GM18505 (cell line): Measurements from ENCODE around the gene CFP.
"Not testable (repeated sequence)": the region's sequence is repeated elsewhere in the genome, so short reads cannot be mapped to it uniquely, and the experiment has no call there.

Experiments used
- ATAC-seq: cut with Tn5 transposase; IDR thresholded peaks from one replicate; pipeline ENCODE4 v1.9.1; 2021; ENCODE audit not compliant: unreplicated experiment
- POLR2A ChIP-seq: IDR thresholded peaks from 4 replicates; pipeline ENCODE4 v1.6.1; 2011; ENCODE audit warnings: borderline replicate concordance; ENCODE audit not compliant: insufficient read depth, insufficient read length; ENCODE audit errors: extremely low read depth

The CFP gene

GRCh38 chrX:47629419-47630200 lies at the start of gene CFP:
Gene CFP (minus strand): TSS chrX:47629930. CDS start chrX:47629844, 86 bp downstream.
- no peak for TF ChIP-seq POLR2A
- no peak for ATAC-seq

GRCh38 chrX:47675959-47676859 lies 46.5 kb upstream of the CFP start:
- ATAC-seq, result not testable (repeated sequence)

DNA sequence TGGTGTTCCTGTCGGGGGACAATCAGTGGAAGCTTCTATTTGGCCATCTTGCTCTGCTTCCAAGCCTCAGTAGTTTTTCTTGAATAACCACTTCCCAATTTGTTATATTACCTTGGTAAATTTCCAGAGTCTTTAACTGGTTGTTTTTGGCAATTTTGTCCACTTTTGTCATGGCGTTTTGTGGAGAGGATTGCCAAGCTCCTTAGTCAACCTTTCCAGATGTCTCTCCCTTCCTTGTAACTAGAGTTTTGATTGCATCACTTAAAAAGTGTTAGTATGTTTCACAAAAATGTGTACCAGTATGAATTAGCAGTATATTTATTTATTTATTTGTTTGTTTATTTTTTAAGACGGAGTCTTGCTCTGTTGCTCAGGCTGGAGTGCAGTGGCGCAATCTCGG lies 45.0 kb upstream of the CFP start:
- no peak for ATAC-seq
- TF ChIP-seq POLR2A, result no peak

GRCh38 chrX:47665797-47666196 lies 36.1 kb upstream of the CFP start:
- not testable (repeated sequence) for ATAC-seq

DNA sequence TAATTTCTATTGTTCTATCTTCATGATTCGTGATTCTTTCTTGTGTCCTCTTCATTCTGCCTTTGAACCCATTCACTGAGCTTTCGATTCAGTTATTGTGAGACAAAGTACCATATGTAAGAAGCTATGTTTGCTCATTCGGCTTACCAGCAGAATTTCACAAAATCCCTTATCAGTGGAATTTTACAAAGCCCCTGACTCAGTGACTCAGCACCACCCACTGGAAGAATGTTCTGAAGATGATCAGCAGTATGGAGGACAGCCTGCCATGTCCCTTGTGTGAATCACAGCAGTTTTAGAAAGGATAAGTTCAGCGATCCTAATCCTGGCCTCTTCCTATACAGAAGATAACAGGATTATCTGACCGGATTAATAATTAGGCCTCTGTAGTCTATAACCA lies 35.0 kb upstream of the CFP start:
- no peak for TF ChIP-seq POLR2A
- no peak for ATAC-seq

DNA sequence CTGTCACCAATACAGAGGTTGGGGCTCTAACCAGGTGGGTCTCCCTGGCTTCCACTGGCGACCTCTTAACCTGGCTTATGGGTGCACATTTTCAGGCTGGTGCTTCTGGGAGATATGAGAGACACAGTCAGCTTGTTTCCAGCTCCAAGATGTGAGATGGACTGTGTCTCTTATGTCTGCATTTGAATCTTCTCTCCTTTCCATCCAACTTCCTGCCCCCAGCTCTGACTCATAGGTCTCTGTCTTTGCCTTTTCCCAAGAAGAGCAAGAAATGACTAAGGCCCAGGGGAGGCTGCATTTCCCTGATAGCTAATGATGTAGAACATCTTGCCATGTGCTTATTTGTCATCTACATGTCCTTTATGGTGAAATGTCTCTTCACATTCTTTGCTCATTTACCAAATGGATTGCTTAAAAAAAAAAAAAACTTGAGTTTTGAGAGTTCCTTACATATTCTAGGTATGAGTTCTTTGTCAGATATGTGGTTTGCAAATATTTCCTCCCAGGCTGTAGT lies 32.5 kb upstream of the CFP start:
- ATAC-seq, result no peak
- no peak for TF ChIP-seq POLR2A

DNA sequence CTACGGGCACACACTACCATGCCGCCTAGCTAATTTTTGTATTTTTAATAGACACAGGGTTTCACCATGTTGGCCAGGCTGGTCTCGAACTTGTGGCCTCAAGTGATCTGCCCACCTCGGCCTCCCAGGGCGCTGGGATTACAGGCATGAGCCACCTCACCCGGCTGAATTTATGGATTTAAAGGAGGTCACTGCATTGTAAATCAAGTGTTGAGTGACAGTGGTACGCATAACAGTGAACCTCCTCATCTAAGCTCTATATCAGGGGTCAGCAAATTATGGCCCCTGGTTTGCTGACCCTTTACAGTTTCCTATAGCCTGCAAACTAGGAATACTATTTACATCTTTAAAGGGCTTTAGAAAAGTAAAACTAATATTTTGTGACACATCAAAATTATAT lies 31.8 kb upstream of the CFP start:
- ATAC-seq, result no peak
- TF ChIP-seq POLR2A, result no peak

GRCh38 chrX:47659421-47659726 lies 29.6 kb upstream of the CFP start:
- no peak for TF ChIP-seq POLR2A
- no peak for ATAC-seq

DNA sequence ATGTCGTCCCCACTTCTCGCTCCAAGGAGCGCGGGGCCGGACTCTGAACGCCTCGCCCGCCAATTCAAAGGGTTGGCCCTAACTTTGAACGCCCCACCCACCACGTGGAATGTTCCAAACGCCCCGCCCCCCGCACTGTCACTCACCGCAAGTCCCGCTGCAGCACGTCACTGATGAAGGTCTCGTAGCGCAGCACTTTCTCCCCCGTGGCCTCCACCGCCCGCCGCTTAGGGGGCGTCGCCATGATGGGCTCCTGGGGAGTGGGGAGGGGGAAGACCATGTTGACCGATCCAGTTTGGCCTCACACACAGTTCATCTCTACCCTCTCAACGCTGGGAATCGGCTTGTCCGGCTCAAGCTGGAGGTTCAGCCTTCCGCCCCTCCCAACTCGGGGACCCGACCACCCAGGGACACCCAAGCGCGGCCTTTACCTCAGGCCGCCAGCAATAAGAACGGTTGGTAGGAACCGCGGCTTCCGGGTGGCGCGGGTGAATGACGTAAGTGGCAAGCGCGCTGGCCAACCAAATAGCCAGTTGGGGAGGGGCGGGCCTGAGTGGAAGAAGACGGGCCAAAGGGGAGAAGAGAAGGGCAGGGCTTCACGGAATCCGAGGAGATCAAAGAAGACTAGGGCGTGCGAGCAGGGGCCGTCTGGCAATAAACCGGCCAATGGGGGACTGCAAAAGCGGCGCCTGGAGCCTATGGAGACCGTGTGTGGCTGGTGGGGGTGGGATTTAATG lies 29.1 kb upstream of the CFP start, which contains the start of gene UXT:
Gene UXT, minus strand, starts transcription at position 497 of the 737 bp plus-strand sequence. Its CDS starts 253 bp downstream, at position 244.
- peak; percentile 76 for ATAC-seq
- TF ChIP-seq POLR2A, result peak; percentile 80

DNA sequence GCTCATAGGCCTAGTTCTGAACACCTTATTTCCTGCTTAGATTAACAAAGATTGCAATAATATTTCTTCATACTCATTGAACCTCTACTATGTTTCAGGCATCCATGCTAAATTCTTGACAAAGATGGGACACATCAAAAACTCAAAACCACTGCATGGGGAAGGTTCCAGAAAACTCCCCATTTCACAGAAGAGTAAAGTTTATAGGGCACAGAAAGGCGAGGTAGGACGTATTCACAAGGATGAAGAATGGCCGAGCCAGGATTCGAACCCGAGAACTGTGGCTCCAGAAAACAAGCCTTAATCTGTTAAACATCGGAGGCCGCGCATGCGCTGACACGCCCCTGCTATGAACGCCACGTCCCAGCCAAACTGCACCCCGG lies 28.6 kb upstream of the CFP start:
- TF ChIP-seq POLR2A, result no peak
- ATAC-seq, result no peak

DNA sequence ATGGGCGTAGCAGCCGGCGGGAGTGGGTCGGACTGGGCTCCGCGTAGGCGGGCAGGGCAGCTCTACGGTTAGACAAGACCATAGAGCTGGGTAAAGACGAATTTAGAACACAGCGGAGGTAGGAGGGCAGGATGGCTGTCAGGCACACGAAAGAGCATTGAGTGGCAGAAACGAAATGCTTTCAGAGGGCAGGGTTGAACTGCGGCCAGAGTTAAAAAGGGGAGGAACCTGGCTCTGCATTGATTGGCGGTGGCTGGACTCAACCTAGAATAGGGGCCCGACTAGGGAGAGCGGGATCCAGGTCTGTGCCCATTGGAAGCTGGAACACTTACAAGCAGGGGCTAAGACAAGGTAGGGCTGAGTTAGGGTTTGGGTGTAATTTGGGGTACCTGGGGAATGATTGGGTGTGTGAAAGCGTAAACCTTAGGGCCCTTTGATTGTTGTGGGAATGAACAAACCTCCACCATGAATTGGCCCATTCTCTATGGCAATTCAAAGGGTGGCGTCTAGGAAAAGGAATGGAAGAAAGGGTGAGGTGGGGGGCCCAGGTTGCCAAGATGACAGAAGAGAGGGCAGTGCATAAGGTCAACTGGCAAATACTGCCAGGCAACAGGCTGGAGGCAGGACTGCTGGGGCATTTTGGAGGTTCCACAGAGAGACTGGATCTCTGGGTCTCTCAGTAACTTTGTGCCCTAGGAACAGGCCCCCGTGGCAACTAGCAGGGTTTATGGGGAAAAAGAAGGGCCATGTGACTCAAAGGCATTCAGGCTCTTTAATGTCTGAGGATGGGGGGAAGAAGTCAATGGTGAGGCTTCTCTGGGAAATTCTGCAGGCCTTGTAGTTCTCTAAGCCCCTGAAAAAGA lies 21.5 kb upstream of the CFP start:
- no peak for ATAC-seq
- peak; percentile 41 for TF ChIP-seq POLR2A

- ATAC-seq, result peak; percentile 84
- peak; percentile 54 for TF ChIP-seq POLR2A
Measured at GRCh38 chrX:47650164-47651042, 20.7 kb upstream of the CFP start, which contains the start of gene ELK1. Gene ELK1 (minus strand): TSS chrX:47650563. CDS start chrX:47641441, 9,122 bp downstream.
